ENCODE measurements around the gene CCDC192.

- TF ChIP-seq CTCF (IDR thresholded peaks at IDR 0.05) (peak; percentile 65), ZFX (IDR thresholded peaks at IDR 0.05; ENCODE audit: borderline replicate concordance) (no peak)
Observed at GRCh38 chr5:127934791-127935256, 231.6 kb downstream of the CCDC192 start.
